ENCODE data around the gene IL36A.

The IL36A gene, protein sequence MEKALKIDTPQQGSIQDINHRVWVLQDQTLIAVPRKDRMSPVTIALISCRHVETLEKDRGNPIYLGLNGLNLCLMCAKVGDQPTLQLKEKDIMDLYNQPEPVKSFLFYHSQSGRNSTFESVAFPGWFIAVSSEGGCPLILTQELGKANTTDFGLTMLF

DNA sequence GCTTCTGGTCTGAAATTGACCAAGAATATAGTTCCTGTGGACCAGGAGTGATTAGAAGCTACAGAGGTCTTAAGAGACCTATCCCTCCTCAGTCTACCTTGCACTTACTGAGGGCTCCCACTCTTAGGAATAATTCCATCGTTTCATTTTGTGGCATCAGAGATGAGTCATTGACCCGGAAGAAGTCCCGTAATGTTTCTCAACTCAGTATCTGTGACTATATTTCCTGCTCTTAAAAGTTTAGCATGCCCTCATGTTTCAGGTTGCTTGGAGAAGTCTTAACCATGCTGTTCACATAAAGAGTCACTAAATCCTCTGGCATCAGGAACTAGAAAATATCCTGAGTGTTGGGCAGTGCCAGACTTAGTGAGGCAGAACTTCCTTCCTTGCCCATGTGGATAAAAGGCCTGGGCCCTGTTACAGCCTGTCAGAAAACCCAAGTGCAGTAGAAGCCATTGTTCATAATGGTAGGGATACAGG lies at the start of gene IL36A:
TSS of gene IL36A (plus strand) at position 430 of the 480 bp plus-strand sequence. CDS start 413 bp downstream, outside the sequence.
- Histone ChIP-seq H3K27ac (ENCODE audit: low read depth, low read length) (no peak within 1 kb of the TSS), H3K9ac (ENCODE audit: low read length) (no peak within 1 kb of the TSS), H3K4me1 (ENCODE audit: control insufficient read depth, insufficient read depth, low read length) (no peaks in the 10 kb centered on the region), H3K36me3 (ENCODE audit: control insufficient read depth, insufficient read depth, low read length) (no peaks in the 10 kb centered on the region), H3K4me3 (ENCODE audit: low read length) (no peak within 1 kb of the TSS), H3K27me3 (ENCODE audit: control insufficient read depth, insufficient read depth, low read length) (no peaks in the 10 kb centered on the region)

DNA sequence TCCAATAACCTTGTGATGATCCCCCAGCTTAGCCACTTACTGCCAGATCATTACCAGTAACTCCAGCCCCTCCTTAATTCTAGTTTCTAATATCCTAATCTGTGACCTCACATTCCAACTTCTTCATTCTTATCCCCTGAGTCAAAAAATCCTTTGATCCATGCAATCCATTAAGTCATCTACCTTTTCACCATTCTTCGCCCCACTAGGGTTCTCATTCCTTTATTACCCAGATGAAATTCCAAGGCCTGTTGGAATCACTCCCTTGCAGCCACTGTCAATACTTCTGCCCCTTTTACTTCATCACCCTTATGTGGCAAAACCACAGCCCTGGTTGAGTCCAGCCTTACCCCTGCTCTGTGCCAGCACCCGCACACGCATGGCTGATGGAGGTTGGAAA lies 47.7 kb upstream of the IL36A start:
- Histone ChIP-seq H3K4me1 (ENCODE audit: control insufficient read depth, insufficient read depth, low read length) (no peaks in the 10 kb centered on the region), H3K27me3 (ENCODE audit: control insufficient read depth, insufficient read depth, low read length) (no peaks in the 10 kb centered on the region), H3K36me3 (ENCODE audit: control insufficient read depth, insufficient read depth, low read length) (no peaks in the 10 kb centered on the region), H3K9ac (ENCODE audit: low read length) (no peak overlapping the region), H3K27ac (ENCODE audit: low read depth, low read length) (no peak overlapping the region), H3K4me3 (ENCODE audit: low read length) (no peak overlapping the region)

DNA sequence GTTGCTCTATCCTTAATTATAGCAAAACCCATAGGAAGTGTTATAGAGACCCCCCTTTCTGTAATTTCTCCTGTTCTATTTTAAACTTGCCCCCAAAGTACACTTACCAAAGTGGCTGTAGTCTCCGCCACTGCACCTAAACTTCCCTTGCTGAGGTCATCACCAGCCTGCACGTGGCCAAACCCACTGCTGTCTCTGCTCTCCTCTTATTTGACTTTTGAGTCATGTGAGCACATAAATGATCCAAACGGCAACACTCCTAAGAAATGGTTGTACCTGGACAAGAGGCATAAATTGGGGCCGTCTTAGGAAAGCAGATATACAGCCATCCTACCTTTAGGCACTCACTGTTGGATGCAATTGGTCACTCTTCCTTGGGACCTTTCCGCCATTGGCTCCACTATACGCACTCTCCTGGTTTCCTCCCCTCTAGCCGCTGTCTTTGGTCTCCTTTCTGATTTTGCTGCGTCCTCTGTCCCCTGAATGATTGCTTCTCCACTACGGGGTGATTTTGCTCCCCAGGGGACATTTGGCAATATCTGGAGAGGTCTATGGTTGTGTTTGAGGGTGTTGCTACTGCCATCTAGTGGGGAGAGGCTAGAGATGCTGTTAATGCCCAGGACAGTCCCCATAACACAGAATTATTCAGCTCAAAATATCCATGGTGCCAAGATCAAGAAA lies 46.7 kb upstream of the IL36A start:
- Histone ChIP-seq H3K4me3 (ENCODE audit: low read length) (no peak overlapping the region), H3K27me3 (ENCODE audit: control insufficient read depth, insufficient read depth, low read length) (no peaks in the 10 kb centered on the region), H3K4me1 (ENCODE audit: control insufficient read depth, insufficient read depth, low read length) (no peaks in the 10 kb centered on the region), H3K9ac (ENCODE audit: low read length) (no peak overlapping the region), H3K36me3 (ENCODE audit: control insufficient read depth, insufficient read depth, low read length) (no peaks in the 10 kb centered on the region), H3K27ac (ENCODE audit: low read depth, low read length) (no peak overlapping the region)

DNA sequence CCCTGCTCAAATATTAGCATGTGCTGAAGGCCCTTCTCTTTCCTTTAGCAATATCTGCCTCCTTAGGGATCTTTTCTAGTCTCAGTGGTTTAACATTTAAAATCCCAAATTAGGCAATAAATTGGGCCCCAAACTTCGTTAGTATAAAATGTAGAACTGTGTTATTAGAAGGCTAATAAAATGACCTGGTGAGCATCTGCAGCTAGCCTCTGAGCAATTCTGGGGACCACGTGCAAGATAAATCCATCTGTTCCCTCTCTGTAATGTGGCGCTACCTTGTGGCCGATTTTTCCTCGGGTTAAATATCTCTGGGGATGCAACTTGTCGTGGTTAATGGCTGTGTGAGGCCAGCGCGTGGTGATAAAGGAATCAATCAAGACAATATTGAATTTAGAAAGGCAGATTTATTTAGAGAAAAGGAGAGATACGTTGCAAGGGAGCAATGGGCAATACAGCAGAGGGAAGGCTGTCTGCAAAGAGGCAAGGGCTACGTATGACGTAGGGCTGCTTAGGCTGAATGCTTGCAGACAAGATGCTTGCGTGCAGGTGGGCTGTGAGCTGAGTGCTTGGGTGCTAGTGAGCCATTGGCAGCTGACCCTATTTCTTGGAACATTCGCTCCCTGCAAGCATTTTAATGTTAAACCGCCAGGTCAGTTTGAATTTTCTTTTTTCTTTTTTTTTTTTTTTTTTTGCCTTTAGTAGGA lies 46.0 kb upstream of the IL36A start:
- Histone ChIP-seq H3K36me3 (ENCODE audit: control insufficient read depth, insufficient read depth, low read length) (no peaks in the 10 kb centered on the region), H3K4me3 (ENCODE audit: low read length) (no peak overlapping the region), H3K9ac (ENCODE audit: low read length) (no peak overlapping the region), H3K4me1 (ENCODE audit: control insufficient read depth, insufficient read depth, low read length) (no peaks in the 10 kb centered on the region), H3K27ac (ENCODE audit: low read depth, low read length) (no peak overlapping the region), H3K27me3 (ENCODE audit: control insufficient read depth, insufficient read depth, low read length) (no peaks in the 10 kb centered on the region)

DNA sequence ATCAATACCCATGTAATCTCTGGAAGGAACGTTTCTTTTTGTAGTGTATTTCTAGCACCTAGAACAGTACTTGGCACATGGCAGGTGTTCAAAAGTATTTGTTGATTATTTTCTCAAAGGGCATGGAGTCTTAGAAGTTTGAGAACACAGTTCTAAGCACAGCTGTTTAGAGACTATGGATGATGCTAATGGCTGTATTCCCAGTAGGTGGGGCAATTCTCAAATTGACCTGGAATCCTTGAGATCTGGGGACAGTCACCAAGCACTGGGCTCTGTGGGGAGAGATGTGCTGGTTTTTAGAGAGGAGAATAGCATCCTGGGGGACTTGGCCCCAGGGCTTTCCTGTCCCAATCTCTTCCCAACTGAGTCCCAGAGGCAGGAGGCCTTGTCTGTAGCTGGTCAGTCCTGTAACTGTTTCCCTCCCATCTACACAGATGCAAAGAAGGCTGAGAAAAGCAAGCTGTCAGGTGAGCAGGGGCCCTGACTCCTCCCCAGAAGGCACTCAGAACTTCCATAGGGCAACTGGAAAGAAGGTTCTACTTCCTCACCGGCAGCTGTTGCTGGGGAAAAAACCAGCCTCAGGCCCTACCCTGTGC lies 44.9 kb upstream of the IL36A start:
- H3K9ac ChIP-seq (ENCODE audit: low read length), result no peak overlapping the region
- H3K27me3 ChIP-seq (ENCODE audit: control insufficient read depth, insufficient read depth, low read length), result no peaks in the 10 kb centered on the region
- no peak overlapping the region for H3K4me3 ChIP-seq (ENCODE audit: low read length)
- H3K4me1 ChIP-seq (ENCODE audit: control insufficient read depth, insufficient read depth, low read length), result no peaks in the 10 kb centered on the region
- H3K27ac ChIP-seq (ENCODE audit: low read depth, low read length), result no peak overlapping the region
- no peaks in the 10 kb centered on the region for H3K36me3 ChIP-seq (ENCODE audit: control insufficient read depth, insufficient read depth, low read length)

DNA sequence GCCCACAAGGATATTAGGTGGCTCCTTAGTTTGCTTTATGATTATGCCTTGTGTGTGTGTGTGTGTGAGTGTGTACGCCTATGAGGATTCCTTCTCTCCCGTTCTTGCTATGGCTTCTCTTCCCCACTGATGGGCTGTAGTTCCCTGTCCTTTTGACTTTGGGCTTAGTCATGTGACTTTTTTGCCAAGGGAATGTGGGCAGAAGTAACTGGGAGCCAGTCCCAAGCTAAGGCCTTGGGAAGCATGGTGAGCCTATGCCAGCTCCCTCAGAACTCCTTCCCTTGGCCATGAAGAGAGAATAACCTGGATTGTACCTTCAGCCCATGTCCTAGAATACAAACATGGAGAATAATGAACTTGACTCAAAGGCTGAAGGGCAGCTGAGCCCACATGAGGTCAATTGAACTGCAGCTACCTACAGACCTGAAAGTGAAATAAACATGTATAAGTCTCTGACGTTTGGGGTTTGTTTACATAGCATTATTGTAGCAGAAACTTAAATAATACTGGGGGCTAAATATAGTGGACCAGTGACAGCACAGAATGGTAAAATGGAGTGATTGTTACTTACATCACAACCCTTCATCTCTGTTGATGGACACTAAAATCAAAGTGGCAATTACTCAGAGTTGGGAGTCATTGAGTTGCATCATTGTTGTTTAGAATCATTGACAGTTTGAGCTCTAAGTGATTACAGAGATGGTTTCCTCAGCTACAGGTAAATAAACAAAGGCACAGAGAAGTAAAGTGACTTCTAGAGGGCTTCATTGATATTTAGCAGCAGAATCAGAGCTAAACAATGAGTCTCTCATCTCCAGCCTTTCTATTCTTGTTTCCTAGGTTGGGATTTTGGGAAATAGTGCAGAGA lies 42.7 kb upstream of the IL36A start:
- Histone ChIP-seq H3K9ac (ENCODE audit: low read length) (no peak overlapping the region), H3K4me3 (ENCODE audit: low read length) (no peak overlapping the region), H3K27me3 (ENCODE audit: control insufficient read depth, insufficient read depth, low read length) (no peaks in the 10 kb centered on the region), H3K27ac (ENCODE audit: low read depth, low read length) (no peak overlapping the region), H3K4me1 (ENCODE audit: control insufficient read depth, insufficient read depth, low read length) (no peaks in the 10 kb centered on the region), H3K36me3 (ENCODE audit: control insufficient read depth, insufficient read depth, low read length) (no peaks in the 10 kb centered on the region)

DNA sequence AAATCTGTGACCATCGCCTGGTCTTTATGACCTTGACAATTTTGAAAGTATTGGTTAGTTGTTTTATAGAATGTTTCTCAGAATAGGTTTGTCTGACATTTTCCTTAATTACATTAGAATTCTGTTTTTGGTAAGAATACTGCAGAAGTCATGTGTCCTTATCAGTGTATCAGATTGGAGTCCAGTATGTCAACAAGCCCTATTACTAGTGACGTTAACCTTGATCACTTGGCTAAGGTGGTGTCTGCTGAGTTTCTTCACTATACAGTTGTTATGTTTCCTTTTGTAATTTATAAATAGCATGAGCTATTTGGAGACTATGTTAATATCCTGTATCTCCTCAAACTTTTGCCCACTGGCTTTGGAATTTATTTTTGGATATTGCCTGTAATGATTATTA lies 38.2 kb upstream of the IL36A start:
- no peaks in the 10 kb centered on the region for H3K4me1 ChIP-seq (ENCODE audit: control insufficient read depth, insufficient read depth, low read length)
- H3K27ac ChIP-seq (ENCODE audit: low read depth, low read length), result no peak overlapping the region
- no peak overlapping the region for H3K9ac ChIP-seq (ENCODE audit: low read length)
- H3K4me3 ChIP-seq (ENCODE audit: low read length), result no peak overlapping the region
- no peaks in the 10 kb centered on the region for H3K27me3 ChIP-seq (ENCODE audit: control insufficient read depth, insufficient read depth, low read length)
- no peaks in the 10 kb centered on the region for H3K36me3 ChIP-seq (ENCODE audit: control insufficient read depth, insufficient read depth, low read length)

DNA sequence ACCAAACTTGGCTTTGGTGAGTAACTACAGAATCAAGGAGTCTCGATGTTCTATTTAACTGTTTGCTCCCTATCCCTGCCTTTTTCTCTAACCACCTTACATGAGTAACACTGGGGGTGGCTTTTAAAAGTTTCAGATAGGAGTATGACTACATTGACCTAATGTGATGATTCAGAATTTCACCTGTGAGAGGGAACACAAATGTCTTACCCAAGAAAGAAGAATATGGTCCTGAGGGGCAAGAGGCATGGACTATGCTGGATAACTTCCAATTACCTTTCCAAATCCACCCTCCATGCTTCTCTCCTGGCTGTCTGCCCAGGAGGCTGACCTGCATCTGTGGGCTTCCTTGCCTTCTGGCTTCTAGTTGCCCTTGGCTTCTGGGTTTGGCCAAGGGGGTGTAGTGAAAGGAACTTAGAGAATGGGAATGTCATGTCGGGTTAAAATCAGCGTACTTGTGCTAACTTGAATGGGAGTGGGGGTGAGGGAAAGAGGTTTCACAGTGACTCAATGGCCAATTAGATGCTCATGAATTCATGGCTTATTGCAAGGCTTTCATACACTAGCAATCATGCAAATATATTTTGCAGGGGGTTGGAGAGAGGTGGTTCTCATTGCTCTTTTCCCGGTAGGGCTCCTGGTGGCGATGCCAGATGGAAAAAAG lies 32.7 kb upstream of the IL36A start:
- Histone ChIP-seq H3K27ac (ENCODE audit: low read depth, low read length) (no peak overlapping the region), H3K27me3 (ENCODE audit: control insufficient read depth, insufficient read depth, low read length) (no peaks in the 10 kb centered on the region), H3K36me3 (ENCODE audit: control insufficient read depth, insufficient read depth, low read length) (no peaks in the 10 kb centered on the region)

DNA sequence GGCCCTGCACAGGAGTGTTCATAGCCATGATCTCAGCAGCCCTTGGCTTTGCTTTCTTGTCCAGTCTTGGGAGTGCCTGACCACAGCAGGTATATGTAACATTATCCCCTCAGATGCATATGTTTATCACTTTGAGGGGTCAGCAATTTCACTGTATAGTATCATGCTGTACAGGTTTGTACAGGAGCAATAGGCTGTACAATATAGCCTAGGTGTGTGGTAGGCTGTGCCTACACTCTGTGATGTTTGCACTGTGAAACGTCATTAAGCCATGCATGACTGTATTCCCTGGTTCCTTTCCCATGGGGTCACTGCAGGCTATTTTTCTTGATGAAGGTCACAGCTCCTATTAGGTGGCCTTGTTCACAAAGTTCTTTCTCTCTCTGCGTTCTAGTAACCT lies 32.1 kb upstream of the IL36A start:
- H3K36me3 ChIP-seq (ENCODE audit: control insufficient read depth, insufficient read depth, low read length), result no peaks in the 10 kb centered on the region

More for the DNA sequence above, 32.7 kb upstream of the IL36A start:
- H3K4me3 ChIP-seq (ENCODE audit: low read length), result no peak overlapping the region
- no peak overlapping the region for H3K9ac ChIP-seq (ENCODE audit: low read length)
- no peaks in the 10 kb centered on the region for H3K4me1 ChIP-seq (ENCODE audit: control insufficient read depth, insufficient read depth, low read length)

DNA sequence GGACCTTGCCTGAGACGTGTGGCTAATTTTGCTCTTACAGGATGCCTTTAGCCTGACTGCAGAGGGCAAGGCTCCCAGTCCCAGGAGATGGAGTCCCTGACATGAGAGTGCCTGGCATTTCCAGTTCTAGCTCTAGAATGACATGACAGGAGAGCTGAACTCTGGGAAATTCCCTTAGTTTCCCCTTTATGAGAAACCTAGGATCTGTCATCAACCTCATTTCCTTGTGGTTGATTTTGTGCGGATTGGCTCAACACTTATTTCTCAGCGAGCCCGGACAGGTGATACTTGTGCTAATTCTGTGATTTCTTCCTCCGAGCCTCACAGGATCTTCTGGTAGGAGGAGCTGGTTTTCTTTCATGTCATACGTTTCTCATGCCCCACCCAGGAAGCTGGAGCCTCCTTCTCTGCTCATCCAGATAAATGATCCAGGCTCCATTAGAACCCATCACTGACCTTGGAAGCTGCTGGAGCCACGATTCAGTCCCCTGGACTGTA lies 27.7 kb upstream of the IL36A start, which contains the start of gene IL36G:
TSS of gene IL36G (plus strand) at position 448 of the 498 bp plus-strand sequence. CDS start 633 bp downstream, outside the sequence.
- Histone ChIP-seq H3K9ac (ENCODE audit: low read length) (no peak within 1 kb of the TSS), H3K36me3 (ENCODE audit: control insufficient read depth, insufficient read depth, low read length) (no peaks in the 10 kb centered on the region), H3K27ac (ENCODE audit: low read depth, low read length) (no peak within 1 kb of the TSS), H3K27me3 (ENCODE audit: control insufficient read depth, insufficient read depth, low read length) (peaks cover 4% of the 10 kb centered on the region), H3K4me1 (ENCODE audit: control insufficient read depth, insufficient read depth, low read length) (no peaks in the 10 kb centered on the region), H3K4me3 (ENCODE audit: low read length) (no peak within 1 kb of the TSS)

More for the DNA sequence above, 32.1 kb upstream of the IL36A start:
- Histone ChIP-seq H3K4me1 (ENCODE audit: control insufficient read depth, insufficient read depth, low read length) (no peaks in the 10 kb centered on the region), H3K27ac (ENCODE audit: low read depth, low read length) (no peak overlapping the region), H3K9ac (ENCODE audit: low read length) (no peak overlapping the region), H3K4me3 (ENCODE audit: low read length) (no peak overlapping the region), H3K27me3 (ENCODE audit: control insufficient read depth, insufficient read depth, low read length) (no peaks in the 10 kb centered on the region)

DNA sequence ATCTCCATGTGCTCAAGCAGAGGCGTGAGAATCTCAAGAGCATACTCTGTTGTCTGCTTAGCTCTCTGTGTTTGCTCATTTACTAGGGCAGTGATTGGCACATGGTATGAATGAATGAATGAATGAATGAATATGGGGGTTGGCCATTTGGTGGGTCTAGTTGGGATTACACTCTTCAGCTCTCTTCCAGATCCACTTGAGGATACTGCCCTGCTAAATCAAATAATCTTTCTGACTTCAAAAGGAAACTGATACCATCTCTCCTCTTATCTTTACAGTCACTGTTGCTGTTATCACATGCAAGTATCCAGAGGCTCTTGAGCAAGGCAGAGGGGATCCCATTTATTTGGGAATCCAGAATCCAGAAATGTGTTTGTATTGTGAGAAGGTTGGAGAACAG lies 25.5 kb upstream of the IL36A start:
- H3K4me3 ChIP-seq (ENCODE audit: low read length), result no peak overlapping the region
- no peak overlapping the region for H3K9ac ChIP-seq (ENCODE audit: low read length)
- H3K27me3 ChIP-seq (ENCODE audit: control insufficient read depth, insufficient read depth, low read length), result peaks cover 4% of the 10 kb centered on the region
- H3K36me3 ChIP-seq (ENCODE audit: control insufficient read depth, insufficient read depth, low read length), result no peaks in the 10 kb centered on the region
- no peak overlapping the region for H3K27ac ChIP-seq (ENCODE audit: low read depth, low read length)
- no peaks in the 10 kb centered on the region for H3K4me1 ChIP-seq (ENCODE audit: control insufficient read depth, insufficient read depth, low read length)
